K562 (cell line): Measurements from ENCODE around the gene CAPS.

Source experiments
- ETV6 ChIP-seq, 3 experiments: fragments of 150-350 bp in 1 of 3; sonication (generic) in 1 of 3; formaldehyde crosslinking in 1 of 3; IDR thresholded peaks; 2 replicates each; pipeline versions ENCODE4 v1.6.1 to v1.8.0; 2014 to 2022; ENCODE audit warnings: borderline replicate concordance in 2 of 3, low read depth in 2 of 3, antibody characterized with exemption in 1 of 3, low read length in 1 of 3, mild to moderate bottlenecking in 1 of 3, missing genetic modification reagents in 1 of 3
- FOSL1 ChIP-seq: fragments of 200-800 bp; sonication (Bioruptor generic); conservative IDR thresholded peaks from 2 replicates; pipeline ENCODE4 v1.6.1; 2016; ENCODE audit warnings: missing genetic modification characterization, missing compliant biosample characterization
- KHSRP ChIP-seq: fragments of 450-650 bp; IDR thresholded peaks from 2 replicates; pipeline ENCODE4 v1.6.1; 2017
- MAFF ChIP-seq: IDR thresholded peaks from 2 replicates; pipeline ENCODE4 v1.6.1; 2012; ENCODE audit warnings: low read length, improper control_type of control experiment
- PKNOX1 ChIP-seq: fragments of 450-650 bp; IDR thresholded peaks from 2 replicates; pipeline ENCODE4 v1.6.1; 2016
- REST ChIP-seq, 2 experiments: fragments of 450-650 bp; formaldehyde crosslinking in 1 of 2; IDR thresholded peaks; 2 replicates each; pipeline versions ENCODE4 v1.4.0 to v1.6.1; 2014 to 2020; ENCODE audit warnings: mild to moderate bottlenecking in 2 of 2, borderline replicate concordance in 1 of 2, low read depth in 1 of 2
- THAP12 ChIP-seq: fragments of 250-450 bp; sonication (Bioruptor Pico); IDR thresholded peaks from 2 replicates; pipeline ENCODE4 v1.9.0; 2021; ENCODE audit warnings: mild to moderate bottlenecking, inconsistent platforms
- YBX1 ChIP-seq: fragments of 450-650 bp; IDR thresholded peaks from 2 replicates; pipeline ENCODE4 v1.7.1; 2016; ENCODE audit warnings: mild to moderate bottlenecking
- ZNF124 ChIP-seq: sonication (generic); formaldehyde crosslinking; IDR thresholded peaks from 2 replicates; pipeline ENCODE4 v1.8.1; 2022; ENCODE audit warnings: missing genetic modification reagents
- TF ChIP-seq, protein P1 (sequence below), 3 experiments: IDR thresholded peaks in 2 of 3; conservative IDR thresholded peaks in 1 of 3; 2 replicates each; pipeline ENCODE4 v1.5.1; 2011 to 2012; ENCODE audit warnings: low read length in 3 of 3, mild to moderate bottlenecking in 3 of 3, control low read depth in 2 of 3, improper control_type of control experiment in 1 of 3, inconsistent platforms in 1 of 3, low read depth in 1 of 3, mixed read lengths in 1 of 3, moderate library complexity in 1 of 3; ENCODE audit not compliant: insufficient read depth in 2 of 3

DNA sequence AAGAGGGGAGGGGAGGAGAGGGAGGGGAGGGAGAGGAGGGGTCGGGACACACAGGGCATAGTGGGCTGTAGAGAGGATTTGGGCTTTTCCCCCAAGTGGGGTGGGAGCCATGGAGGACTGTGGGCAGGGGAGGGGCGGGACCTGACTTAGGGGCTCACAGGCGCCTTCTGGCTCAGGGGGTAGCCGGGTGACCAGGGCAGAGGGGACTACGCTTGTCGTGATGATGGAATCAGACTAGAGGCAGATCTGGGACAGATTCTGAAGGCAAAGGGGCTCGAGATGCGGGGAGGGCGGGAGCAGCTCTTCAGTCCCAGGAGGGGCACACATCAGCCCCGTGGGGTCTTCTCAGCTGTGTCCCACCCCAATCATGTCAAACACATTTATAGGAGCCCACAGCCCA lies 24.0 kb upstream of the CAPS start:
- TF ChIP-seq FOSL1 (tag) (no peak), THAP12 (CRISPR knock-in tag) (no peak), ZNF124 (CRISPR knock-in tag) (no peak), PKNOX1 (no peak), KHSRP (no peak), YBX1 (no peak), MAFF (no peak), REST (IDR thresholded peaks at IDR 0.05; ENCODE audit: borderline replicate concordance) (no peak), REST (CRISPR knock-in tag; IDR thresholded peaks at IDR 0.05; ENCODE audit: low read depth) (no peak), ETV6 (IDR thresholded peaks at IDR 0.05; ENCODE audit: borderline replicate concordance in 1 of 2, low read depth in 2 of 2, low read length in 1 of 2) (no peak), ETV6 (CRISPR knock-in tag; IDR thresholded peaks at IDR 0.05; ENCODE audit: borderline replicate concordance) (no peak)
- TF ChIP-seq, protein P1, sequence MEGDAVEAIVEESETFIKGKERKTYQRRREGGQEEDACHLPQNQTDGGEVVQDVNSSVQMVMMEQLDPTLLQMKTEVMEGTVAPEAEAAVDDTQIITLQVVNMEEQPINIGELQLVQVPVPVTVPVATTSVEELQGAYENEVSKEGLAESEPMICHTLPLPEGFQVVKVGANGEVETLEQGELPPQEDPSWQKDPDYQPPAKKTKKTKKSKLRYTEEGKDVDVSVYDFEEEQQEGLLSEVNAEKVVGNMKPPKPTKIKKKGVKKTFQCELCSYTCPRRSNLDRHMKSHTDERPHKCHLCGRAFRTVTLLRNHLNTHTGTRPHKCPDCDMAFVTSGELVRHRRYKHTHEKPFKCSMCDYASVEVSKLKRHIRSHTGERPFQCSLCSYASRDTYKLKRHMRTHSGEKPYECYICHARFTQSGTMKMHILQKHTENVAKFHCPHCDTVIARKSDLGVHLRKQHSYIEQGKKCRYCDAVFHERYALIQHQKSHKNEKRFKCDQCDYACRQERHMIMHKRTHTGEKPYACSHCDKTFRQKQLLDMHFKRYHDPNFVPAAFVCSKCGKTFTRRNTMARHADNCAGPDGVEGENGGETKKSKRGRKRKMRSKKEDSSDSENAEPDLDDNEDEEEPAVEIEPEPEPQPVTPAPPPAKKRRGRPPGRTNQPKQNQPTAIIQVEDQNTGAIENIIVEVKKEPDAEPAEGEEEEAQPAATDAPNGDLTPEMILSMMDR (IDR thresholded peaks at IDR 0.05 in 2 of 3, conservative IDR thresholded peaks at IDR 0.05 in 1 of 3; ENCODE audit: insufficient read depth in 2 of 3, low read depth in 1 of 3, low read length in 3 of 3) = no peak
